NCI-H748 (cell line): ENCODE results near the gene GPLD1.
"Not testable (repeated sequence)": the region's sequence is repeated elsewhere in the genome, so short reads cannot be mapped to it uniquely, and the experiment has no call there.

ENCODE experiments used
- DNase-seq: peaks from one replicate; lab custom pipeline; 2025; ENCODE audit not compliant: unreplicated experiment; lab: John Stamatoyannopoulos, UW

The GPLD1 gene, protein sequence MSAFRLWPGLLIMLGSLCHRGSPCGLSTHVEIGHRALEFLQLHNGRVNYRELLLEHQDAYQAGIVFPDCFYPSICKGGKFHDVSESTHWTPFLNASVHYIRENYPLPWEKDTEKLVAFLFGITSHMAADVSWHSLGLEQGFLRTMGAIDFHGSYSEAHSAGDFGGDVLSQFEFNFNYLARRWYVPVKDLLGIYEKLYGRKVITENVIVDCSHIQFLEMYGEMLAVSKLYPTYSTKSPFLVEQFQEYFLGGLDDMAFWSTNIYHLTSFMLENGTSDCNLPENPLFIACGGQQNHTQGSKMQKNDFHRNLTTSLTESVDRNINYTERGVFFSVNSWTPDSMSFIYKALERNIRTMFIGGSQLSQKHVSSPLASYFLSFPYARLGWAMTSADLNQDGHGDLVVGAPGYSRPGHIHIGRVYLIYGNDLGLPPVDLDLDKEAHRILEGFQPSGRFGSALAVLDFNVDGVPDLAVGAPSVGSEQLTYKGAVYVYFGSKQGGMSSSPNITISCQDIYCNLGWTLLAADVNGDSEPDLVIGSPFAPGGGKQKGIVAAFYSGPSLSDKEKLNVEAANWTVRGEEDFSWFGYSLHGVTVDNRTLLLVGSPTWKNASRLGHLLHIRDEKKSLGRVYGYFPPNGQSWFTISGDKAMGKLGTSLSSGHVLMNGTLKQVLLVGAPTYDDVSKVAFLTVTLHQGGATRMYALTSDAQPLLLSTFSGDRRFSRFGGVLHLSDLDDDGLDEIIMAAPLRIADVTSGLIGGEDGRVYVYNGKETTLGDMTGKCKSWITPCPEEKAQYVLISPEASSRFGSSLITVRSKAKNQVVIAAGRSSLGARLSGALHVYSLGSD

GRCh38 chr6:24489470-24489869 is at the start of gene GPLD1:
Gene GPLD1 (minus strand): TSS chr6:24489578. CDS start chr6:24489511, 67 bp downstream.
- DNase-seq = no peak

DNA sequence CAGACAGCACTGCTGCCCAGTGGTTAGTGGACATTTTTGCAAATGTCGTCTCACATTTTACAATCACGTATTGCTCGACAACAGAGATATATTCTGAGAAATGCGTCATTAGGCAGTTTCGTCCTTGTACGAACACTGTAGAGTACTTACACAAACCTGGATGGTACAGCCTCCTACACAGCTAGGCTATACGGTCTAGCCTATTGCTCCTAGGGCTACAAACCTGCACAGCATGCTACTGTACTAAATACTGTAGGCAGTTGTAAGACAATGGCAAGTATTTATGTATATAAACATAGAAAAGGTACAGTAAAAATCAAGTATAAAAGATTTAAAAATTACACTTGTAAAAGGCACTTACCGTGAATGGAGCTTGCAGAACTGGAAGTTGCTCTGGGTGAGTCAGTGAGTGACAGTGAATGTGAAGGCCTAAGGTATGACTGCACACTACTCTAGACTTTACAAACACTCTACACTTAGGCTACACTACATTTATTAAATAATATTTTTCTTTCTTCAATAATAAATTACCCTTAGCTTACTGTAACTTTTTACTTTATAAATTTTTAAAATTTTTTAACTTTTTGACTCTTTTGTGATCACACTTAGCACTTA is 48.5 kb upstream of the GPLD1 start:
- no peak for DNase-seq

- DNase-seq = peak; percentile 47
Measured at GRCh38 chr6:24537082-24537699, 47.8 kb upstream of the GPLD1 start.

DNA sequence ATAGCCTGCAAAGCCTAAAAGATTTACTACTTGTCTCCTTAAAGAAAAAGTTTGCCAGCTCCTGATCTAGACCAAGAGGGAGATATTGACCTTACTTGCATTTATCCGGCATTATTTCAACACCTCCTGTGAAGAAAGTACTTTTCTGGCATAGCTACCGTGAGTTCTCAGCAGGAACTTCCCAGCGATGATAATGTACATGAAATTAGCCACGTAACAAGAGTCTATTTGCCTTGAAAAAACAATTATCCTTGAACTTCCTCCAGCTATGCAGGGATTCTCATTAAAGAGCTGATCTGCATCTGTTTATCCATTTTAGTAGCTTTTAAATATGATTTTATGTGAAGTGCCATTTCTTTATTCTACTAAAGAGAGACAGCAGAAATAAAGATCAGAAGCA is 47.1 kb upstream of the GPLD1 start:
- peak; percentile 54 for DNase-seq

DNA sequence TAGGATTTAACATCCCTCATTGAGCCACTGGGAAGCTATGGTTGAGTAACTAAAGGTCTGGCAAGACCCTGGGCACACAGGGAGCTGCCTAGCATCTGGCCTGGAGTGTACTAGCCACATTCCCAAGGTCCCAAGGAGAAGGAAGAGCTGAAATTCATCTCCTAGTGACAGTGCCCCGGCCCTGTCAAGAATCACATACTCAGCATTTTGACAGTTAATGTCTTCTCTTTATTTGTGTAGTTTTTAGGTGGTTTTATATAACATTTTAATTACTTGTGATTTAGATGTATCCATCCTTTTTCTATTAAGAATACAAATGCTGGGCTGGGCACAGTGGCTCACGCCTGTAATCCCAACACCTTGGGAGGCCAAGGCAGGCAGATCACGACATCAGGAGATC is 45.8 kb upstream of the GPLD1 start:
- DNase-seq = no peak

DNA sequence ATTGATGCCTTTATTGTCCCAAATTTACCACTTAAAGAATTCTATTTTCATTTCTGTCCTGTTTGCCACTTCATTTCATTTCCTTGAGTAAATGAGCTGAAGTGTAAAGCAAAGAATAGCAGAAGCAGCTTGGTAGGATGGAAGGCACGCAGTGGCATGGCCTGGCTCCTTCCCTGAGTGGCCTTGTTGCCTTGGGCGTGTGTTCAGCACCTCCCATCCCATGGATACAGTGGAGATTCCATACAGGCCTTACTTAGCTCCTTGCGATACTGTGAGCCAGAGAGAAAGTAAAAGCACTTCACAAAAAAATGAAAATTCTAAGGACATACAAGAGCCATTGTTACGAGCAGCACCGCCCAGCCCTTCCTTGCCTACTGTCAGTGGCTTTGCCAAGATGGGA is 45.0 kb upstream of the GPLD1 start:
- DNase-seq = no peak

- no peak for DNase-seq
Measured at GRCh38 chr6:24529985-24530384, 40.6 kb upstream of the GPLD1 start.

GRCh38 chr6:24524805-24525204 is 35.4 kb upstream of the GPLD1 start:
- DNase-seq = peak; percentile 69

DNA sequence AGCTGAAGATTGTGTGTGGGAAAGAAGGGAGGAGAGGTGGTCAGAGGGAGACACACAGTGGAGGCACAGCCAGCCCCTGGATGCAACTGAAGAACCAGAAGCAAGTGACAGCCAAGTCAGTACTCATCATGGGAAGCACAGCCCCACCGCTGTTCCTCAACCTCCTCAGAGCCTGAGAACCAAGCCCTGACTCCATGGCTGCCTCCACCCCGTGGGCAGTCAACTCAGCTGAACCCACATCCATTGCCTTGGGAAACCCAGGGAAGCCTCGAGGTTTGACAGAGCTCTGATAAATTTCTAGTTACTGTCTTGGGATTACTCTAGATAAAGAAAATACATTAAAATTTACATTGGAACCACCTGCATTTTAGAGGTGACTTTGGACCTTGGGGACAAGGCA is 35.0 kb upstream of the GPLD1 start:
- DNase-seq = no peak

DNA sequence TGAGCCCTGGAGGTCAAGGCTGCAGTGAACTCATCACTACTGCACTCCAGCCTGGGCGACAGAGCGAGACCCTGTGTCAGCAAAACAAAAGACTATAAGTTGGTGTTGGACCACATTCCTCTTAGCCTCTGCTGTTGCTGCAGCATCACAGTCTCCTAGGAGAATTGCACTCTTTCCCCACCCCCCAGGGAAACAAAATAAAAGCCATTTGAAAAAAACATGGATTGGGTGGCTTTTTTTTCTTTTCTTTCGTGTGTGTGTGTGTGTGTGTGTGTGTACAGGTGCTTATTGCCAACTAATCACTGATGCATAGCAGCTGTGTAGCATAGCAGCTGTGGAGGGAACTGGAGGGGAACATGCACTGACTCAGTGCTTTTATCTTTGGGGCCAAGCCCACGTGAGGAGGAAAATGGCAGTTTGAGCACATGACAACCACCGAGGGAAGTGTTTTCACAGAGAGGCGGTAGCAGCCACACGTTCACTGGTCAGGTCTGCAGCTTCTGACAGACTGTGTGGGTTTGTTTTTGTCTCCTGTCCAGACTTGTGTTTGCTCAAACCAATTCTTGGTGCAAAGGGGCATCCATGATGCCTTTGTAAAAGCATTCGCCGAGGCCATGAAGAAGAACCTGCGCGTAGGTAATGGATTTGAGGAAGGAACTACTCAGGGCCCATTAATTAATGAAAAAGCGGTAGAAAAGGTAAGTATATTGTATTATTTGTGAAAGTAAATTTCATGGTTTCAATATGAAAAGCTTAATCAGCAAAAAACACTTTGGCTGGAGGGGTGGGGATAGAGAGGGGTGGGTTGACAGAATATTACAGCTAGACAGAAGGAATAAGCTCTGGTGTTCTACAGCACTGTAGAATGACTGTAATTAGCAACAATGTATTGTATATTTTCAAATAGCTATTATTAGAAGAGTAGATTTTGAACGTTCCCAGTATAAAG is 33.1 kb upstream of the GPLD1 start:
- DNase-seq = peak; percentile 83

- peak; percentile 23 for DNase-seq
Measured at GRCh38 chr6:24520929-24521546, 31.7 kb upstream of the GPLD1 start.

DNA sequence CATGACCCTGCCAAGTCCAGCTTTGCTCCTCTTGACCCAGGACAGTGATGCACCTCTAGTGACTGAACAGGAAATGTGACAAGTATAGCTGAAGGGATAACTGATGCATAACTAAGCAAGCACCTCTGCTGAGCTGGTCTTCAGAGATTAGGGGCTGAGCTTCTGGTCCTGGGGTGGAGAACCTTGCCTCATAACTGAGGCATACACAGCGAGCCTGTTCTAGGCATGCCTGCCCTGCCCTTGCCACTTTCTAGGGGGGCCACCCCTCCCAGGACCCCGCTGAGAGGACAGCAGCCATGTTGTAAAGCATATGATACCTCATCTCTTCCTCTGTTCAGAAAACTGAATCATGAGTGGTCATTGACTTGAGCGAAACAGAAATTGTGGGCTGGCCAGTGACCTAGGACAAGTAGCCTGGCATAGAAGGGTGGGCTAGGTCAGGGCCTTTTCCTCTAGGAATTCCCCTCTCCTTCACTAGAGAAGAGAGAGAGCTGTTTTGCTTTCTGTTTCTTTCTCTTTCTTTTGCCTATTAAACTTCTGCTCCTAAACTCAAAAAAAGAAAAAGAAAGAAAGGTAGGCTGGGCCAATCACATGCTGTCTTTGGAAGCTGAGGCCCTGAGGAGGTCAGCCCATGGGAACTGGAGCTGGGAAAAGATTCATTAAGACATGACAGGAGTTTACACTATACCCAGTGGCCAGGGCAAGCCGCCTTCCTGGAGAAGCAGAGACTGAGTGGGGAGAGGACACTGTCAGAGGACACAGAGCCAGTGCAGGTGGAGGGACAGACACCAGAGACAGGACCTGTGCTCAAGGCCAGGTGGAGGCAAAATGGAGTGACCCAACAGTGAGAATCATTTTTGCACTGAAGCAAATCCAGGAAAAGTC is 28.5 kb upstream of the GPLD1 start:
- DNase-seq = no peak

DNA sequence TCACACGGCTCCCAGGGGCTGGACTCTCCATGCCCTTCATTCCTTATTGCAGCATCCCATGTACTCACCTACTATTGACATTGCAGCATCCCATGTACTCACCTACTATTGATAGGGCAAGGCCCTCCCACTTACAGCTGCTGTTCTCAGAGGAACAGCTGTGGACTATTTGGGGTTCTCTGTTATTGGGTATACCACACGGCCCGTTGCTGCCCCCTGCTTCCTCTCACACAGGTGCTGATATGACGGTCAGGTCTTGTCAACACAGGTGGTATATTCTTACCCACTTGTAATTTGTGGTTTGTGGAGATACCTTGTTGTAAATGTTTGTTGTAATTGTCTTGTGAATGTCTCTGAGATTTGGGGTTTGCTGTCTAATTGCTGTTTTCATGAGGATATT is 24.2 kb upstream of the GPLD1 start:
- DNase-seq = no peak

- not testable (repeated sequence) for DNase-seq
Measured at GRCh38 chr6:24511976-24512375, 22.6 kb upstream of the GPLD1 start.

GRCh38 chr6:24506814-24507520 is 17.6 kb upstream of the GPLD1 start:
- DNase-seq = no peak

DNA sequence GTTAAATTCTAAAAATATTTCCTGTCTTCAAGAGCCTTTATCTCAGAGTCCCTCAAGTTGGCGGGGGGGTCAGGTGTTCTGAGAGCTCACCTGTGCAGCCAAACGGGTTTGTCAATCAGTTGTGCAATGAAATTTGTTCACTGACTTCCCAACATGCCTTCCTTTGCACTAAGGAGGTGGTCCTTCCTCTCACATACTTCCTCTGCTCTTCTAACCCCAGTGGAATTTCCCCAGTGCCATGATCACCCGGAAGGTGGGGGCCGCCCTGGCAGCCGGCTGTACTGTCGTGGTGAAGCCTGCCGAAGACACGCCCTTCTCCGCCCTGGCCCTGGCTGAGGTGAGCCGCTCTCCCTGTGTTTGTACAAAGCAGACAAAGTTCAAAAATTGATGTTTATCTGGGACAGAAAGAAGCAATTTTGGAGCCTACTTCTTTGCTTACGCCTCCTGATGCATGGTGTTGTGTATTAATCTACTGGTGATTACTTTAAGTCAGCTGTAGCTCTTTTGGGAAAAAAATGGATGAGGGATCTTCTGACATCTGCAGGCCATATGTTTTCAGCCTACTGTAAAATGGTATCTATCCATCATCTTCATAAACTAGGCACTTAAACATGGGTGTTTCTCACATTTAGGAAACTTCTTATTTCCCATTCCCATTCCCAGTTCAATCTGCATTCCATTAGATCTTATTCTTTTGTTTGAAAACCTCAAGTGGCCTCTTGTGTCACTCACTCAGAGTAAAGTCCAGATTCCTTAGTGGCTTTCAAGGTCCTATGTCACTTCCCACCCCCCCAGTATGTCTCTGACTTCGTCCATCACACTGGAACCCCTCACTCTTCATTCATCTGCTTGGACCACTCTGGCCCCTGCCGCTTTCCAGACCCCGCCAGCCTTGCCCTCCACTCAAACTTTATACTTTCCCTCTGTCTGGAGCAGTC is 15.5 kb upstream of the GPLD1 start:
- DNase-seq = no peak

GRCh38 chr6:24504287-24504648 is 14.9 kb upstream of the GPLD1 start:
- DNase-seq = no peak
